HEK293 (cell line): ENCODE results near the gene CD19.

Experiments
- CTCF ChIA-PET: fragments of 350-600 bp; formaldehyde crosslinking; extraction: SDS; loops from one replicate; lab custom pipeline; 2021; ENCODE audit warnings: antibody characterized with exemption; lab: Yijun Ruan, JAX
- POLR2A ChIA-PET: fragments of 300-600 bp; formaldehyde crosslinking; extraction: SDS; loops from one replicate; lab custom pipeline; 2020; ENCODE audit warnings: antibody characterized with exemption, inconsistent platforms; lab: Yijun Ruan, JAX
- H3K27ac ChIP-seq: fragments of 200-500 bp; sonication (Bioruptor generic); 2 replicates; pipeline ENCODE4 v1.5.1; 2014; ENCODE audit warnings: low read depth, low read length, control low read depth, inconsistent platforms; ENCODE audit errors: extremely low read depth
- H3K36me3 ChIP-seq, 2 experiments: fragments of 200-500 bp in 1 of 2; sonication (Bioruptor generic) in 1 of 2; 1 replicate in 1 of 2; 2 replicates in 1 of 2; pipeline ENCODE4 v1.5.1; 2014 to 2017; ENCODE audit warnings: inconsistent platforms in 2 of 2, low read length in 2 of 2; ENCODE audit not compliant: control insufficient read depth in 2 of 2, insufficient read depth in 1 of 2
- H3K4me1 ChIP-seq: fragments of 200-500 bp; sonication (Bioruptor generic); 2 replicates; pipeline ENCODE4 v1.5.1; 2014; ENCODE audit warnings: mild to moderate bottlenecking, low read length, inconsistent platforms; ENCODE audit not compliant: control insufficient read depth, insufficient read depth
- H3K4me3 ChIP-seq: 2 replicates; pipeline ENCODE4 v1.5.1; 2011; ENCODE audit warnings: low read depth, mild to moderate bottlenecking, control low read depth, low read length, moderate library complexity
- H3K9me3 ChIP-seq: fragments of 200-500 bp; sonication (Bioruptor generic); 2 replicates; pipeline ENCODE4 v1.5.1; 2014; ENCODE audit warnings: low read depth, low read length, inconsistent platforms; ENCODE audit not compliant: control insufficient read depth, insufficient read depth
- CTCF ChIP-seq: fragments of 450-650 bp; formaldehyde crosslinking; IDR thresholded peaks from 2 replicates; pipeline ENCODE4 v1.5.1; 2016; ENCODE audit warnings: missing biosample characterization, missing genetic modification characterization
- HIC1 ChIP-seq: fragments of 450-650 bp; formaldehyde crosslinking; IDR thresholded peaks from 2 replicates; pipeline ENCODE4 v1.5.1; 2016; ENCODE audit warnings: missing biosample characterization, missing genetic modification characterization
- IKZF3 ChIP-seq: fragments of 450-650 bp; IDR thresholded peaks from 2 replicates; pipeline ENCODE4 v1.5.0; 2018; ENCODE audit warnings: missing biosample characterization, mild to moderate bottlenecking, missing genetic modification characterization, moderate library complexity
- KLF17 ChIP-seq: fragments of 450-650 bp; formaldehyde crosslinking; IDR thresholded peaks from 2 replicates; pipeline ENCODE4 v1.5.1; 2016; ENCODE audit warnings: missing biosample characterization, missing genetic modification characterization
- KLF7 ChIP-seq: fragments of 450-650 bp; formaldehyde crosslinking; IDR thresholded peaks from 2 replicates; pipeline ENCODE4 v1.5.1; 2016; ENCODE audit warnings: missing biosample characterization, missing genetic modification characterization, borderline replicate concordance
- OSR2 ChIP-seq: fragments of 450-650 bp; formaldehyde crosslinking; IDR thresholded peaks from 2 replicates; pipeline ENCODE4 v1.5.1; 2016; ENCODE audit warnings: missing biosample characterization, missing genetic modification characterization
- OVOL3 ChIP-seq: fragments of 450-650 bp; formaldehyde crosslinking; IDR thresholded peaks from 2 replicates; pipeline ENCODE4 v1.5.1; 2016; ENCODE audit warnings: missing biosample characterization, missing genetic modification characterization
- PRDM1 ChIP-seq: fragments of 450-650 bp; formaldehyde crosslinking; IDR thresholded peaks from 2 replicates; pipeline ENCODE4; 2016; ENCODE audit warnings: missing biosample characterization, missing genetic modification characterization
- YY1 ChIP-seq: fragments of 450-650 bp; formaldehyde crosslinking; IDR thresholded peaks from 2 replicates; pipeline ENCODE4 v1.5.1; 2018; ENCODE audit warnings: missing biosample characterization, missing genetic modification characterization
- ZBTB1 ChIP-seq: fragments of 450-650 bp; formaldehyde crosslinking; IDR thresholded peaks from 2 replicates; pipeline ENCODE4 v1.5.1; 2016; ENCODE audit warnings: missing biosample characterization, missing genetic modification characterization
- ZBTB44 ChIP-seq: fragments of 450-650 bp; IDR thresholded peaks from 2 replicates; pipeline ENCODE4 v1.5.1; 2018; ENCODE audit warnings: missing biosample characterization, mild to moderate bottlenecking, missing genetic modification characterization
- ZBTB48 ChIP-seq: fragments of 450-650 bp; formaldehyde crosslinking; IDR thresholded peaks from 2 replicates; pipeline ENCODE4 v1.5.1; 2016; ENCODE audit warnings: missing biosample characterization, missing genetic modification characterization
- ZFP69B ChIP-seq: fragments of 450-650 bp; formaldehyde crosslinking; IDR thresholded peaks from 2 replicates; pipeline ENCODE4 v1.5.1; 2016; ENCODE audit warnings: missing biosample characterization, missing genetic modification characterization
- ZNF140 ChIP-seq: fragments of 450-650 bp; formaldehyde crosslinking; IDR thresholded peaks from 2 replicates; pipeline ENCODE4 v1.5.1; 2016; ENCODE audit warnings: missing biosample characterization, missing genetic modification characterization
- ZNF174 ChIP-seq: fragments of 450-650 bp; formaldehyde crosslinking; IDR thresholded peaks from 2 replicates; pipeline ENCODE4 v1.5.0; 2017; ENCODE audit warnings: missing biosample characterization, mild to moderate bottlenecking, missing genetic modification characterization
- ZNF354C ChIP-seq: fragments of 450-650 bp; formaldehyde crosslinking; IDR thresholded peaks from 2 replicates; pipeline ENCODE4 v1.5.1; 2016; ENCODE audit warnings: missing biosample characterization, missing genetic modification characterization, low read depth, borderline replicate concordance
- ZNF366 ChIP-seq: fragments of 450-650 bp; formaldehyde crosslinking; conservative IDR thresholded peaks from 2 replicates; pipeline ENCODE4 v1.5.1; 2016; ENCODE audit warnings: missing biosample characterization, missing genetic modification characterization
- ZNF555 ChIP-seq: fragments of 450-650 bp; formaldehyde crosslinking; conservative IDR thresholded peaks from 2 replicates; pipeline ENCODE4 v1.5.1; 2017; ENCODE audit warnings: missing biosample characterization, mild to moderate bottlenecking, missing genetic modification characterization, inconsistent platforms
- ZNF561 ChIP-seq: fragments of 450-650 bp; IDR thresholded peaks from 2 replicates; pipeline ENCODE4 v1.5.1; 2018; ENCODE audit warnings: missing biosample characterization, missing genetic modification characterization, borderline replicate concordance
- ZNF610 ChIP-seq: fragments of 450-650 bp; formaldehyde crosslinking; IDR thresholded peaks from 2 replicates; pipeline ENCODE4 v1.5.1; 2016; ENCODE audit warnings: missing biosample characterization, missing genetic modification characterization, borderline replicate concordance
- ZNF837 ChIP-seq: fragments of 450-650 bp; formaldehyde crosslinking; IDR thresholded peaks from 2 replicates; pipeline ENCODE4 v1.5.1; 2016; ENCODE audit warnings: missing biosample characterization, missing genetic modification characterization
- ZXDB ChIP-seq: fragments of 450-650 bp; formaldehyde crosslinking; IDR thresholded peaks from 2 replicates; pipeline ENCODE4 v1.5.1; 2016; ENCODE audit warnings: missing biosample characterization, missing genetic modification characterization
- TF ChIP-seq, protein P1 (sequence below): fragments of 450-650 bp; IDR thresholded peaks from 2 replicates; pipeline ENCODE4 v1.5.1; 2018; ENCODE audit warnings: missing biosample characterization, missing genetic modification characterization
- TF ChIP-seq, protein P2 (sequence below): fragments of 450-650 bp; formaldehyde crosslinking; IDR thresholded peaks from 2 replicates; pipeline ENCODE4 v1.5.1; 2017; ENCODE audit warnings: missing biosample characterization, missing genetic modification characterization

CD19 gene

DNA sequence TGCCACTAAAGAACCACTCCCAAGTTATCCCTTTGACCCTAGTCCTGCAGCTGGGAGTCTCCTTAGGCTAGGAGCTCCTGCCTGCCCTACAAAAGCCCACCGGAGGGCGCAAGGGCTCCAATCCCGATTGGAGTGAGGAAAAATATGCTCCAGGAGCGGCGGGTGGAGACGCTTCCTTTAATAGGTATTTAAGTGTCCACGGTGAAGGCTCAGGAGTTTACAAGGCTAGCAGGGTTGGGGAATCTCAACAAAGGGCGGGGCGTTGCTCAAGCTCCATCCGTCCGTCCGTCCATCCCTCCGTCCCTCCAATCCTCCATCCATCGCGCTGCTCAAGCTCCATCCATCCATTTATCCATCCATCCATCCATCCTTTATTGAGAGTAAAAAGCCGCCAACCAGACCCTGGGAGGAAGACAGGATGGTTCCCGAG lies 42.3 kb downstream of the CD19 start (continued):
- TF ChIP-seq, protein P1, sequence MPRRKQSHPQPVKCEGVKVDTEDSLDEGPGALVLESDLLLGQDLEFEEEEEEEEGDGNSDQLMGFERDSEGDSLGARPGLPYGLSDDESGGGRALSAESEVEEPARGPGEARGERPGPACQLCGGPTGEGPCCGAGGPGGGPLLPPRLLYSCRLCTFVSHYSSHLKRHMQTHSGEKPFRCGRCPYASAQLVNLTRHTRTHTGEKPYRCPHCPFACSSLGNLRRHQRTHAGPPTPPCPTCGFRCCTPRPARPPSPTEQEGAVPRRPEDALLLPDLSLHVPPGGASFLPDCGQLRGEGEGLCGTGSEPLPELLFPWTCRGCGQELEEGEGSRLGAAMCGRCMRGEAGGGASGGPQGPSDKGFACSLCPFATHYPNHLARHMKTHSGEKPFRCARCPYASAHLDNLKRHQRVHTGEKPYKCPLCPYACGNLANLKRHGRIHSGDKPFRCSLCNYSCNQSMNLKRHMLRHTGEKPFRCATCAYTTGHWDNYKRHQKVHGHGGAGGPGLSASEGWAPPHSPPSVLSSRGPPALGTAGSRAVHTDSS (tag by site-specific recombination), result no peak
- TF ChIP-seq ZBTB1, result no peak
- TF ChIP-seq ZBTB44 (tag by site-specific recombination), result no peak
- TF ChIP-seq ZXDB (tag by site-specific recombination), result no peak
- peak; percentile 99 for TF ChIP-seq ZNF366 (tag by site-specific recombination)
- no peak for TF ChIP-seq ZNF354C
- peak; percentile 25; the same call in 1 of the 2 replicates for TF ChIP-seq ZNF610 (tag by site-specific recombination)
- TF ChIP-seq, protein P2, sequence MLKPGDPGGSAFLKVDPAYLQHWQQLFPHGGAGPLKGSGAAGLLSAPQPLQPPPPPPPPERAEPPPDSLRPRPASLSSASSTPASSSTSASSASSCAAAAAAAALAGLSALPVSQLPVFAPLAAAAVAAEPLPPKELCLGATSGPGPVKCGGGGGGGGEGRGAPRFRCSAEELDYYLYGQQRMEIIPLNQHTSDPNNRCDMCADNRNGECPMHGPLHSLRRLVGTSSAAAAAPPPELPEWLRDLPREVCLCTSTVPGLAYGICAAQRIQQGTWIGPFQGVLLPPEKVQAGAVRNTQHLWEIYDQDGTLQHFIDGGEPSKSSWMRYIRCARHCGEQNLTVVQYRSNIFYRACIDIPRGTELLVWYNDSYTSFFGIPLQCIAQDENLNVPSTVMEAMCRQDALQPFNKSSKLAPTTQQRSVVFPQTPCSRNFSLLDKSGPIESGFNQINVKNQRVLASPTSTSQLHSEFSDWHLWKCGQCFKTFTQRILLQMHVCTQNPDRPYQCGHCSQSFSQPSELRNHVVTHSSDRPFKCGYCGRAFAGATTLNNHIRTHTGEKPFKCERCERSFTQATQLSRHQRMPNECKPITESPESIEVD (tag by site-specific recombination), result no peak
- TF ChIP-seq ZNF174 (tag by site-specific recombination), result no peak
- TF ChIP-seq CTCF (tag by site-specific recombination), result peak; percentile 50; the same call in 1 of the 2 replicates

- Histone ChIP-seq H3K27ac (peak within 1 kb of the TSS; percentile 20; the same call in 1 of the 2 replicates), H3K4me1 (no peaks in the 10 kb centered on the region), H3K4me3 (peak within 1 kb of the TSS; percentile 97), H3K9me3 (no peaks in the 10 kb centered on the region), H3K36me3 (peaks cover 0 to 26% of the 10 kb centered on the region in 2 experiments; a peak in 1 of 3 replicates)
- ChIA-PET CTCF (interaction anchor here (0.6 to 1.1 kb wide), 5 partner anchors 9 to 450 kb away, joined by 3 to 5 read pairs (median 3); no protein-coding TSS in a partner anchor), POLR2A (interaction anchor here (0.6 to 1.0 kb wide), 3 partner anchors 21 to 144 kb away, joined by 3 to 10 read pairs (median 5); partner anchors contain the start of gene NFATC2IP)
- TF ChIP-seq ZNF555 (tag by site-specific recombination) (no peak), ZFP69B (tag by site-specific recombination) (peak; percentile 82), IKZF3 (tag by site-specific recombination) (peak; percentile 66), ZNF140 (tag by site-specific recombination) (no peak), YY1 (tag by site-specific recombination) (peak; percentile 99), KLF7 (tag by site-specific recombination) (peak; percentile 75), PRDM1 (tag by site-specific recombination) (0 out of 2 replicates have a peak, but pooled peaks have one; percentile 19), ZNF561 (peak; percentile 98), KLF17 (peak; percentile 95), ZNF837 (tag by site-specific recombination) (no peak), OSR2 (tag by site-specific recombination) (no peak; the same call in 1 of the 2 replicates), ZBTB48 (tag by site-specific recombination) (peak; percentile 86), ZBTB44 (tag by site-specific recombination) (peak; percentile 66; the same call in 1 of the 2 replicates), HIC1 (tag by site-specific recombination) (peak; percentile 98), OVOL3 (peak; percentile 90)
Measured at GRCh38 chr16:28974437-28975157, 42.8 kb downstream of the CD19 start, which contains the start of gene SPNS1. Gene SPNS1 (plus strand): TSS chr16:28974778. CDS start chr16:28975152, 374 bp downstream.
